NB4 (cell line): ENCODE data around the gene DGCR8.

ENCODE experiments used
- POLR2A ChIP-seq: IDR thresholded peaks from 2 replicates; pipeline ENCODE4 v1.6.1; 2011; ENCODE audit warnings: mild to moderate bottlenecking; ENCODE audit not compliant: insufficient read length; ENCODE audit errors: extremely low read depth
- TF ChIP-seq, protein P1 (sequence below): IDR thresholded peaks from one replicate; pipeline ENCODE4 v1.5.1; 2012; ENCODE audit warnings: low read depth, low read length
- TF ChIP-seq, protein P2 (sequence below): IDR thresholded peaks from 2 replicates; pipeline ENCODE4 v1.6.1; 2011; ENCODE audit warnings: low read depth, low read length

DNA sequence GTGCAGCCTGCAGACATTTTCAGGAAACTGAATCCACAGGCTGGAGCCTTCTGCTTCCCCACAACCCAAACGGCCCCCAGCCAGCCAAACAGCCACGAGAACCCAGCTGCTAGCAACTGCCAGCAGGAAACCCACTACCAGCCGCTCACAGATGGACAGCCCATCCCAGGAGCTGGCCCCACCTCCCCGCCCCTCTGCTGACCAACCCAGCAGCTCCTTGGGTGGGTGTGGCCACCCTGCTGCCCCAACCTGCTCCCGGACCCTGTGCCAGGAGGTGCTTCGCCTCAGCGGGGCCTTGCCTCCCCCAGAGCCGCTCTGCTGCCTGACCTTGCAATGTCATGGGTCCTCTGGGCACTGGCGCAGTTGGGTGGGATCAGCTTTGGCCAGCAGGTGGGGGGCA lies 79.0 kb downstream of the DGCR8 start:
- TF ChIP-seq, protein P1, sequence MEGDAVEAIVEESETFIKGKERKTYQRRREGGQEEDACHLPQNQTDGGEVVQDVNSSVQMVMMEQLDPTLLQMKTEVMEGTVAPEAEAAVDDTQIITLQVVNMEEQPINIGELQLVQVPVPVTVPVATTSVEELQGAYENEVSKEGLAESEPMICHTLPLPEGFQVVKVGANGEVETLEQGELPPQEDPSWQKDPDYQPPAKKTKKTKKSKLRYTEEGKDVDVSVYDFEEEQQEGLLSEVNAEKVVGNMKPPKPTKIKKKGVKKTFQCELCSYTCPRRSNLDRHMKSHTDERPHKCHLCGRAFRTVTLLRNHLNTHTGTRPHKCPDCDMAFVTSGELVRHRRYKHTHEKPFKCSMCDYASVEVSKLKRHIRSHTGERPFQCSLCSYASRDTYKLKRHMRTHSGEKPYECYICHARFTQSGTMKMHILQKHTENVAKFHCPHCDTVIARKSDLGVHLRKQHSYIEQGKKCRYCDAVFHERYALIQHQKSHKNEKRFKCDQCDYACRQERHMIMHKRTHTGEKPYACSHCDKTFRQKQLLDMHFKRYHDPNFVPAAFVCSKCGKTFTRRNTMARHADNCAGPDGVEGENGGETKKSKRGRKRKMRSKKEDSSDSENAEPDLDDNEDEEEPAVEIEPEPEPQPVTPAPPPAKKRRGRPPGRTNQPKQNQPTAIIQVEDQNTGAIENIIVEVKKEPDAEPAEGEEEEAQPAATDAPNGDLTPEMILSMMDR, result no peak
- TF ChIP-seq POLR2A, result peak; percentile 29
- TF ChIP-seq, protein P2, sequence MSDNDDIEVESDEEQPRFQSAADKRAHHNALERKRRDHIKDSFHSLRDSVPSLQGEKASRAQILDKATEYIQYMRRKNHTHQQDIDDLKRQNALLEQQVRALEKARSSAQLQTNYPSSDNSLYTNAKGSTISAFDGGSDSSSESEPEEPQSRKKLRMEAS, result peak; percentile 19; the same call in 1 of the 2 replicates
